NCI-H524 treated with DMSO at 0.1 percent for 48 hours (cell line): ENCODE data around the gene TRMT44.

Experiments used
- DNase-seq: peaks from one replicate; lab custom pipeline; 2025; lab: John Stamatoyannopoulos, UW

TRMT44 gene

GRCh38 chr4:8435656-8436121 lies 4.9 kb upstream of the TRMT44 start:
- no peak for DNase-seq

GRCh38 chr4:8437281-8437680 lies 3.3 kb upstream of the TRMT44 start:
- DNase-seq = no peak

- DNase-seq = no peak
Observed at GRCh38 chr4:8438743-8439142, 1.8 kb upstream of the TRMT44 start.

GRCh38 chr4:8439168-8439567 lies 1.4 kb upstream of the TRMT44 start:
- DNase-seq = no peak

- DNase-seq = no peak
Observed at GRCh38 chr4:8439914-8440491, 574 bp upstream of the TRMT44 start.

GRCh38 chr4:8441499-8442091 lies 1.0 kb downstream of the TRMT44 start:
- DNase-seq = no peak

GRCh38 chr4:8442596-8443358 lies 2.2 kb downstream of the TRMT44 start:
- no peak for DNase-seq

- DNase-seq = no peak
Observed at GRCh38 chr4:8443801-8444200, 3.2 kb downstream of the TRMT44 start.

- DNase-seq = no peak
Observed at GRCh38 chr4:8446122-8446521, 5.5 kb downstream of the TRMT44 start.

GRCh38 chr4:8451440-8452182 lies 11.0 kb downstream of the TRMT44 start:
- no peak for DNase-seq

GRCh38 chr4:8453957-8454356 lies 13.4 kb downstream of the TRMT44 start:
- no peak for DNase-seq

- DNase-seq = peak; percentile 97
Observed at GRCh38 chr4:8457646-8458252, 17.2 kb downstream of the TRMT44 start.

DNA sequence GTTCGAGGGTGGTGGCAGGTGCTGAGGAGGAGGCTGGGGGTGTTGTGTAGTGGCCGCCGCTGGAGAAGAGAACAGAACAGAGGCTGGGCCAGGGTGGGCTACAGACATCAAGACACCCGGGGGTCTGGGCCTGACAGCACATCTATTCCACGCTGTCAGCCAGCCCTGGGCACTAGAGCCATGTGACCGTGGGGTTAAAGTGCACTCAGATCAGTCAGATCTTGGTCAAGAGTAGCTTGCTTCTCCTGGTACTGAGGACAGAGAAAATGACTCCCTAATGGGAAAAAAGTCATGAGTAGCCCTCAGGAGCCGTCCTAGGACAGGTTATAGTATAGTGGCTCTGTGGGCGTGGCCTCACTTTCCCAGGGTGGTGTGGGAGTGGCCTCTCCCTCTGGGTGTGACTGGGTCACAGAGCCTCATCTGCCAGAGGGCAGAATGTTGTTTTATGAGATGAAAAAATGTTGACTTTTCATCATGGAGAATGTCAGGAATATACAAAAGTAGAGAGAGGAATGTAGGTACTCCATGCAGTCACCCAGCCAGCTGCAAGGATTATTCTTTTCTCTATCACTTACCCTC lies 19.4 kb downstream of the TRMT44 start:
- no peak for DNase-seq

- no peak for DNase-seq
Observed at GRCh38 chr4:8461086-8461485, 20.5 kb downstream of the TRMT44 start.

DNA sequence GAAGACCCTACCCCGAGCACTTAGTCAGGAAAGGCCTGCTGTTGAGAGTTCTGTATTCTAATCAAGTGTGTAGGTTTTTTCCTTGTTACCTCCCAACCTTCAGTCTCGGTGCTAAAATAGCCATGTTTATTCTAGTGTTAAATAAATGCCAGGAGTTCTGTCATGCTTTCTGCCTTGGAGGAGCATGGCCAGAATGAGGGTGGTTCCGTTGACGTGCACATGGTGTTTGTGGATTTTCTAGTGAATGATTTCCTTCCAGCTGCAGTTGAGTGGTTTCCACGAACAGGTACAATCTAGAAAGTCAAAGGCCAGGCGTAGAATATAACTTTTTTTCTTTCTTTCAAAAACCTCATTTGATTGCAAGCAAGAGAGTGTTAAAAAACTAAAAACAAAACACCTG lies 21.0 kb downstream of the TRMT44 start:
- DNase-seq = no peak

GRCh38 chr4:8463811-8464210 lies 23.2 kb downstream of the TRMT44 start:
- DNase-seq = no peak

- no peak for DNase-seq
Observed at GRCh38 chr4:8464381-8464780, 23.8 kb downstream of the TRMT44 start.

- DNase-seq = no peak
Observed at GRCh38 chr4:8465615-8466611, 25.3 kb downstream of the TRMT44 start.

DNA sequence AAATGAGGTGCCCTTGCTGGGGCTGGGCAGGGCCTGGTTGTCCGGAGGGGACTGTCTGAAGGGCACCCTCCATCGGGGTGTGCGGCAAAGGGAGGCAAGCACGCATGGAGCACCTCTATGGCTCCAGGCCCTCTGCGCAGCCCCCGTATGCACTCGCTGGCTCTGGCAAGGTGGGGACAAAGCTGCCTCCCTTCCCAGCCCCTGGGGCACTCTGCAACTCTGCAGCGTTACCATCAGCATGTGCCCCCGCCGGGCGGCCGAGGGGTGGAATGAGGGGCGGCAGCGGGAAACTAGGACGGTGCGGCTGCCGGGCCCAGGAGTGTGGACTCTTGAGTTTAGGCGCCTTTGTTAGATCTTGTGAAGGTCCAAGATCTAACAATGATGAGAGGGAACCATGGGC lies 26.4 kb downstream of the TRMT44 start:
- no peak for DNase-seq

GRCh38 chr4:8468746-8469535 lies 28.4 kb downstream of the TRMT44 start:
- no peak for DNase-seq
